GM10266 (cell line): ENCODE results near the gene ZFP42.
"Not testable (repeated sequence)": the region's sequence is repeated elsewhere in the genome, so short reads cannot be mapped to it uniquely, and the experiment has no call there.

ENCODE experiments used
- DNase-seq: peaks from one replicate; pipeline ENCODE4 v3.0.0; 2012; ENCODE audit errors: extremely low spot score
- TF ChIP-seq, protein P1 (sequence below): IDR thresholded peaks from 2 replicates; pipeline ENCODE4 v1.5.1; 2012; ENCODE audit warnings: mild to moderate bottlenecking, low read depth; ENCODE audit not compliant: control insufficient read depth, insufficient read depth; ENCODE audit errors: missing control alignments

The ZFP42 gene

DNA sequence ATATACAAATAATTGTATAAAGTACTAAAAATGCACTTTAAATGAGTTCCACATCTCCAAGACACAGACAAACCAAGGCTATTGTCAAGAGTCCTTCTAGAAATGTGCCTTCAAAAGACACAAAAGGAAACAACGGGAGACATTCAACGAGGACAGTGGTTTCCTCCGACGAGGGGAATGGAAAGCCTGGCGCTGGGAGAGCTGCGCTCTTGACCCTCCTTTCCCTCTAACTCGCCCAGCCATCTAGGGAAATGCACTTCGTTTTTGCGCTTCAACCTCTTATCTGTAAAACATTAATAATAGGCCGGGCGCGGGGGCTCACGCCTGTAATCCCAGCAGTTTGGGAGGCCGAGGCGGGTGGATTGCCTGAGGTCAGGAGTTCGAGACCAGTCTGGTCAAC lies 37.0 kb downstream of the ZFP42 start:
- TF ChIP-seq, protein P1, sequence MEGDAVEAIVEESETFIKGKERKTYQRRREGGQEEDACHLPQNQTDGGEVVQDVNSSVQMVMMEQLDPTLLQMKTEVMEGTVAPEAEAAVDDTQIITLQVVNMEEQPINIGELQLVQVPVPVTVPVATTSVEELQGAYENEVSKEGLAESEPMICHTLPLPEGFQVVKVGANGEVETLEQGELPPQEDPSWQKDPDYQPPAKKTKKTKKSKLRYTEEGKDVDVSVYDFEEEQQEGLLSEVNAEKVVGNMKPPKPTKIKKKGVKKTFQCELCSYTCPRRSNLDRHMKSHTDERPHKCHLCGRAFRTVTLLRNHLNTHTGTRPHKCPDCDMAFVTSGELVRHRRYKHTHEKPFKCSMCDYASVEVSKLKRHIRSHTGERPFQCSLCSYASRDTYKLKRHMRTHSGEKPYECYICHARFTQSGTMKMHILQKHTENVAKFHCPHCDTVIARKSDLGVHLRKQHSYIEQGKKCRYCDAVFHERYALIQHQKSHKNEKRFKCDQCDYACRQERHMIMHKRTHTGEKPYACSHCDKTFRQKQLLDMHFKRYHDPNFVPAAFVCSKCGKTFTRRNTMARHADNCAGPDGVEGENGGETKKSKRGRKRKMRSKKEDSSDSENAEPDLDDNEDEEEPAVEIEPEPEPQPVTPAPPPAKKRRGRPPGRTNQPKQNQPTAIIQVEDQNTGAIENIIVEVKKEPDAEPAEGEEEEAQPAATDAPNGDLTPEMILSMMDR: no peak
- DNase-seq: no peak

DNA sequence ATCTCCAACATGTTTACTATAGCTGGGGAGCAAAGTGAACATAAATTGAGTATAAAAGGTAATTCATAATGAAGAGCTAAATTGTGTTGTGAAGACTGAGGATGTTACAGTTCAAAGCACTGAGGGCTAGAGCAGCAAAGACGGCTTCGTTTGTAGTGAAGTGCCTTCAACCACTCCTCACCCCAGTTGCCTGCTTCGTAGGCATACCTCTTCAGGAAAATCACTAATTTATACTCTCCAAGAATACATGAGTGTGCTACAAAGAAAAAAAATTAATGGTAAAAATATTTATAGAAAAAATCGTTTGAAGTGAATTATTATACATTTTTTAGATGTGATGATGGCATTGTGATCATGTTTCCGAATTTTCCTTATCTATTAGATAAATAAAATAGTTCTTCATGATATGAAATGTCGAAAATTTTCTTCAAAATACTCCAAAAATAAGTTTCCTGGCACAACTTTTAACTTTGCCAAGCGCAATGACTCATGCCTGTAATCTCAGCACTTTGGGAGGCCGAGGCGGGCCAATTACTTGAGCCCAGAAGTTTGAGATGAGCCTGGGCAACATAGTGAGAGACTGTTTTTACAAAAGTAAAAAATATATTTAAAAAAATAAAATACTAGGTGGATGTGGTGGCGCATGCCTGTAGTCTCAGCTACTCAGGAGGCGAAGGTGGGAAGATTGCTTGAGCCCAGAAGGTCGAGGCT lies 41.6 kb downstream of the ZFP42 start:
- TF ChIP-seq, protein P1: no peak
- no peak for DNase-seq

DNA sequence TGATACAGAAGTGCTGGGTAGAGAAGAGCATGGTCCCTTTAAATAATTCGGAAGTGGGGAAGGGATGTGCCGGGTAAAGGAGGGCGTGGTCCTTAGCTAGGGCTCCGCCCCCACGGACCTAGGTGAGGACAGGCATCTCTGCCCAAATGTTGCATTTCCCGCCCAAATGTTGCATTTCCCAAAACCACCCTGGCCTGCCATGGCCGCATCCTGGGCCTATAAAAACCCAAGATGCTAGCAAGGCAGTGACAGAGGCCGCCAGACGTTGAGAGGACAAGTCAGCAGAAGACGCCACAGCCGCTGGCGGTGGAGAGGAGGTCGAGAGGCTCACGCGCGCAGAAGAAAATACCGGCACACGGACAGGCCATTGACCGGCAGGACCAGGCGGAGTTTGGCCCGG lies 46.1 kb downstream of the ZFP42 start:
- DNase-seq: no peak
- TF ChIP-seq, protein P1: no peak

DNA sequence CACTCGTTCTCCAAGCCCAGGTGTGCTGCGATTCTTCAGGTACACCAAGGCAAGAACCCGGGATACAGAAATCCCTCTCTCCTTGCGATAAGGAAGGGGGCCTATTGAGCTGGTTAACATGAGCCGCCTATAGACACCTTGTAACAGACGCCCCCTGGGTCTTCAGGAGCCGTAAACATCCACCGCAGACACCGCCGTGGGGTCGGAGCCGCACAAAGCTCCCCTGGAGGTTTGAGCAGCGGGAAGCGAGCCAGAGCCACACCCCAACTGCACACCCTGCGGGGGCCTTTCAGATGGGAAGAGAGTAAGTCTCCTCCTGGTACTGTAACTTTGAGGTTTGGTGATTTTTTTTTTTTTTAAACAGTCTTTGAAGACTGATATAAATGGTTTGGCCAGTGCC lies 46.6 kb downstream of the ZFP42 start:
- TF ChIP-seq, protein P1: no peak
- DNase-seq: no peak

DNA sequence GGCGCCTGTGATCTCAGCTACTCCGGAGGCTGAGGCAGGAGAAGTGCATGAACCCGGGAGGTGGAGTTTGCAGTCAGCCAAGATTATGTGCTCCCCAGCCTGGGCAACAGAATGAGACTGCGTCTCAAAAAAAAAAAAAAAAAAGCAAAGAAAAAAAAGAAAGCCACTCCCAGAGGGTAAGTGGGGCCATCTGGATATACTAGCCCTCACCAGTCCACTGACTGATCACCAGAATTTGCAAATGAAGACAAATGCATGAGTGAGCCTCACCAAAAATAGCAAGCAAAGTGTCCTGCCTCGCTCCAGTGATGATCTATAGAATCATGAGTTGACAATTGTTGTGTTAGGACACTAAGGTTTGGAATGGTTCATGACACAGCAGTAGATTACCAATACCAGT lies 47.6 kb downstream of the ZFP42 start:
- TF ChIP-seq, protein P1: no peak
- DNase-seq: no peak

DNA sequence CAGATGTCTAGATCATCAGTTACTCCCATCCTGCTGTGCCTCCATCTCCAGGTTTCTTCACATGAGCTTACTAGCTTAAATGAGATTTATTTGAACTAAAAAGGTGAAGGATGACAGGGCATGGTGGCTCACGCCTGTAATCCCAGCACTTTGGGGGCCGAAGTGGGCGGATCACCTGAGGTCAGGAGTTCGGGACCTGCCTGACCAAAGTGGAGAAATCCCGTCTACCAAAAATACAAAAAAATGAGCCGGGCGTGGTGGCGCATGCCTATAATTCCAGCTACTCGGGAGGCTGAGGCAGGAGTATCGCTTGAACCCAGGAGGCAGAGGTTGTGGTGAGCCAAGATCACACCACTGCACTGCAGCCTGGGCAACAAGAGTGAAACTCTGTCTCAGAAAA lies 49.9 kb downstream of the ZFP42 start:
- not testable (repeated sequence) for DNase-seq

- TF ChIP-seq, protein P1: no peak
- no peak for DNase-seq
Observed at GRCh38 chr4:188046657-188047056, 51.1 kb downstream of the ZFP42 start.

DNA sequence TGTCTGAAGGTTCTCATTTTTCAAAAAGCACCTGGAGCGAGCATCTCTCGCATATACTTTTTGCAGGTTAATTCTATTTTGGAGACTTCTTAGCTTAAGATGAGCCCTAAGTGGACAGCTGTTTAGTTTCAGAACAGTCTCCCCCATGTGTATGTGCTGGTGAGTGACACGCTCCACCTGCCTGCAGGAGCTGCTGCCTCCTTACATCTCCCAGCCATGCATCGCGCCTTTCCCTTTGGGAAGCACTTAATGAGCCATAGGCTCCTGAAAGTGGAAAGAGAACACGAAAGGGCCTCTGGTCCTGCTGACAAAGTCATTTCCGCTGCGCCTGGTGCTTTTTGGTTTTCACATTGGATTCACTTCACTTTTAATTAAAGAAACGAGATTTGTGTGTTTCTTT lies 57.7 kb downstream of the ZFP42 start:
- TF ChIP-seq, protein P1: no peak
- no peak for DNase-seq
